Fibroblast of skin of scalp (primary cell): Measurements from ENCODE around the gene TLCD1.

Experiments used
- DNase-seq: peaks from one replicate; pipeline ENCODE4 v3.0.0-alpha.2; 2013

The TLCD1 gene

DNA sequence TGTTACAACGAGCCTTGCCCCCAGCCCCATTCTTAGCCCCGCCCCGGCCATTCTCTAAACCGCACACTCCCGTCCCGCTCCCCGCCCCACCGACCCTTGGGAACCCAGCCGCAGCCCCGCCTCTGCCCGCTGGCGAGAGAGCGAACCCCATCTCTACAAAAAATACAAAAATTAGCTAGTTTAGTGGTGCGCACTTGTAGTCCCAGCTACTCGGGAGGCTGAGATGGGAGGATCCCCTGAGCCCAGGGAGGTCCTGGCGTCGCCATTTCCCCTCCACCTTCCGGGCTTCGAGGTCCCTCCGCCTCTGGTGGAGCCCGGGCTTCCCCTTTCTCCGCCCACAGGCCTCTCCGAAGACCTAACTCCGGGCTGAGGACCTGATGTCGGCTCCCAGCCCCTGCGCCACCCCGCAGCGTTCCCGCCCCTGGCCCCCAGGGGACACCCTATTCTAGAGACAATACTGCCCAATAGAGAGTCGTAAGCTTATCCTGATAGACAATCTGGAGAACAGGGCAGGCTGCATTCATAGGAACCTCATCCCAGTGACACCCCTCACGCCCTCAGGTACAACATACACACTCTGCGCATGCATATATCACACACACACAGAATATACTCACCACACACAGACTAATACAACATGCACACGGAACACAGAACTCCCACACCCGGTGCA lies 13.9 kb downstream of the TLCD1 start:
- DNase-seq, result peak; percentile 33

DNA sequence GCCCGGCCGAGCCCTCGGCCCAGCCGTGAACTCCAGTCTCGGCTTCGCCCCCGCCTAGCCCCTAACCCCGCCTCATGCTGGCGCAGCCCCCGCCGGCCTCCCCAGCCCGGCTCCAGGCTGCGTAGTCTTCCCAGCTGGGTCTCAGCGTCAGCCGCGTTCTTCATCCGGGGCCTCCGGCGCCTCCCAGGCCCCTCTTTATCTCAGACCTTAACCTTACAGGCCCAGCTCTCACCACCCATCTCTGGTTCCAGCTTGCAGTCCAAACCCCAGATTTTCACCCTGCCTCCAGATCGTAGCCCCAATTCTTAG lies 14.4 kb downstream of the TLCD1 start, which contains the start of gene PROCA1:
TSS of gene PROCA1 (minus strand) at position 166 of the 309 bp plus-strand sequence. CDS start 228 bp downstream, outside the sequence.
- DNase-seq, result no peak

DNA sequence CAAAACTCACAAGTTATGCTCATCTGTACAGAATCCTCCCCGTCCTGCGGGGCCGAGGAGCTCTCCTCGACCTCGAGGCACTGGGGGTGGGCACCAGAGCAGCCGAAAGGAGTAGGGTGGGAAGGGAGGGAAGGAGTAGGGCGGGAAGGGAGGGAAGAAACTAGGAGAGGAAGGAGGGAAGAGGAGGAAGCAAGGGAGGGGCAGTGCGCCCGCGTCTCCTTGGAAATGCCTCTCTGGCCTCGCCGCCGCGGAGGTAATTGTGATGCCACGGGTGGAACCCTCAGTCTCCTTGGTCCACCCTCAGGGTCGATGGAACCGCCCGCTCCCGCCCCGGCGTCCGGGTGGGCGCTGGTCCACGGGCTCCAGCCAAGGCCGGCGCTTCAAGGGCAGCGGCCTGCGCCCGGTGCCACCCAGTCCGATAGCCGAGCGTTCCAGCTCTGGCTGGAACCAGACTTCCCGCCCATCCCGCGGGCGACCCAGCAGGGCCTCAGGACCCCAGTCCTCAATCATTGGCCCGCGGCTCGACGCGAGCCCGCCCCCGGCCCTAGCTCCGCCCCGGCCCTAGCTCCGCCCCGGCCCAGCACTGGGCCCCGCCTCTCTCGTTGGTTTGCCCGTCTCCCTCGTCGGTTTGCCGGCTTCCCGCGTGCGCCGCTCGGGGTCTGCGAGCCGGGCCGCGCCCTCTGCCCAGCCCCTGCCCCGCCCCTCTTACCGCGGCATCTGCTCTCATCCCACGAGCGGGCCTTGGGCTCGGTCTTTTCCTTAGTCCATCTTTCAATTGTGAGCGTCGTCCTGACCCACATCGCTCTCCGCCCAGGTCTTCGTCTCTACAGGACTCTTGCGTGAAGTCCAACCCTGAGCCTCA lies 14.9 kb downstream of the TLCD1 start:
- DNase-seq, result peak; percentile 93

DNA sequence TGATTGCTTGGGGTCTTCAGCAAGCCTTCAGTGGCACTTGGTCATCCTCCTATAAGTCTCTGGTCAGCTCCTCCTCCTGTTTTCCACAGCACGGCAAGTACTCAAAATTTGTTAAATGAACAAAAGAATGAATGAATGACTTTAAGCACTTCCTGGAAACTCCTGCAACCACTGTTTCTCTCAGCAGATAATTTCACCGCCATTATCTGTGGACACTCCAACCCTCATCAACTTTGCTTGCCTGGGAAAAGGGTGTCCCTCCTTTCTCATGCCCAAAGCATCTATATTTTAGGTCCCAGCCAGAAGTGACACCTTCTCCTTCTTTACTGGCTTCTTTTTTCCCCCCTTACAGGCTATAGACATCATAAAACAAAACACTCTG lies 18.7 kb downstream of the TLCD1 start:
- no peak for DNase-seq

DNA sequence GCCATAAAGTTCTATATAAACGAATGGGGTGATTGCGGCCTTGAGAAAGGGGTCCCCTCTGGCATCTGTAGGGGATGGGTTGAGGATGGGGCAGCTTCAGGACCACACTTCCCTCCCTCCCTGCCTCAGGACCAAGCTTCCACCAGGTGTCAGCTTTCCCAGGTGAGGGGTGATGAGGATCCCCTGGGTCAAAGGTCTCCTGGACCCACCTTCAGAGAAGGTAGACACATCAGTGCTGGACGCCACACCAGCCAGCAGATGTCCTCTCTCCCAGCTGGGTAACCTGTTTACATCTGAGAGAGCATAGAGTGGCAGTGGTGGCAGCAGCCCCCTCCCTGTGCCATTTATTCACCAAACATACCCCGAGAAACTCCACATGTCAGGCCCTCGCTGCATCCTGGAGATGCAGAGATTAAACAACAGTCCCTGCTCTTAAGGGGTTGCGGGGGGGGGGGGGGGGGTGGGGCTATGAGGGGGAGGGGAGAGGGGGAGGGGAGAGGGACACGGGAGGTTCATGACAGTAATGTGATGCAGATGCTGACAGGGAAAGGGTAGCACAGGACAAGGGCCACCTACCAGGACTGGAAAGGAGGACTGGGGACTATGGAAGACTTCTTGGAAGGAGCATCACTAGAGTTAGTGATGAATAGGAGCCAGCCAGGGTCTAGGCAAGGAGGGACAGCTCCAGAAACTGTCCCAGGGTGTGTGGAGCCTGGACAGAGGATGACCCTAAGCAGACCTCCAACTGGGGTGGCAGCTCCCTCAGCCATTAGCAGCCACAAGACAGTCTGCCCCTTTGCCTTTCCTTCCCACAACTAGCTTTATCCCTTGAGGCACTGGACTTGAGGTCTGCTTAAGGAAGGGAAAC lies 19.3 kb downstream of the TLCD1 start:
- DNase-seq, result no peak

DNA sequence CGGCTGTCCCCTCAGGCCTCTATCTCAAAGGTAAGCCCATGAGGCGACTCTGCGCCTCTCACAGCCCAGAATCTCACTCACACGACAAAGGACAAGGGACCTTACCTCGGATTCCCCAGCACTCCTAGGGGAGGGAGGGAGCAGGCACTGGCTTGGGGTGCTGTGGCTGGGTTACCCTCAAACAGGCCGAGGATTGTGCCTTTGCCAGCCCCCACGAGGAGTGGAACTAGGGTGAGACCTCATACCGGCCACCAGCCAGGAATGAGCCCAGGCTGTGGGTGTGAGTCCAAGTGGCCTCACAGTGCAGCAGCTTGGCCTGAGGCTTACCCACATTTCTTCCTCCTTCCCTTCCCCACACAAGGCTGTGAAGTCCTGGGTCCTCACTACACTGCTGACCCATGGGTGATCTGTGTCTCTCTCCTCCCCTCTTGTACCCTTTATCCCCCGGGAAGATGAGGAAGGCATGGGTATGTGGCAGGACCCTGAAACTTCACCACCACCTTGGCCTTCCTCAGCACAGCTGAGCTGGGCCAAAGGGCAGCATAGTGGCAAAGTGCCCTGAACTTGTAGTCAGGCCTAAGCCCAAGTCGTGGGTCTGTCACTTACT lies 20.2 kb downstream of the TLCD1 start:
- no peak for DNase-seq

DNA sequence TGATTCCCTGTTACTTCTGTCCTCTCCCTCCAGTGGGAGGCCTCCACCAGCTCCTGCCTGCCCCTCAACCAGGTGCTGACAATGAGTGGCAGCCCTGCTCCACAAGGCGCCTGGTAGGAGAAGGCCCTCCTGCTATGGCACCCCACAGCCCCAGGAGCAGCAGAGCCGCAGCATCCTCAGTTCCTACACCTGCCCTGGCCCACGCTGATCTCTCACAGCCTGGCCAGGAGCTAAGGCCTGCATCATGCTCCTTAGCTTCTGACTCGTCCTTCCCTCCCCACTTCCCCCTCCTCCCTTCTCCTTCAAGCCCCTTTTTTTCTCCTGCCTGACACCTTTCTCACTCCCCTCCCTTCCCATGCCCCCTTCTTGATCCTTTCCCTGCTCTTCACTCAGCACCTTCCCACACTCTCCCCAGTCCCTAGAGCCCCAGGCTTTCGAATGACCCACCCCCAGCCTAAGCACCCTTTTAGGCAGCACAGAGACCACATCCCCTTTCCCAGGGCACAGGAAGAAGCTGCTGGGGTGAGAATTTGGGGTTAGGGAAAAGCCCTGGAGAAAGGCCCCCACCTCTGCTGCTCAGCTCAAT lies 20.9 kb downstream of the TLCD1 start:
- no peak for DNase-seq

DNA sequence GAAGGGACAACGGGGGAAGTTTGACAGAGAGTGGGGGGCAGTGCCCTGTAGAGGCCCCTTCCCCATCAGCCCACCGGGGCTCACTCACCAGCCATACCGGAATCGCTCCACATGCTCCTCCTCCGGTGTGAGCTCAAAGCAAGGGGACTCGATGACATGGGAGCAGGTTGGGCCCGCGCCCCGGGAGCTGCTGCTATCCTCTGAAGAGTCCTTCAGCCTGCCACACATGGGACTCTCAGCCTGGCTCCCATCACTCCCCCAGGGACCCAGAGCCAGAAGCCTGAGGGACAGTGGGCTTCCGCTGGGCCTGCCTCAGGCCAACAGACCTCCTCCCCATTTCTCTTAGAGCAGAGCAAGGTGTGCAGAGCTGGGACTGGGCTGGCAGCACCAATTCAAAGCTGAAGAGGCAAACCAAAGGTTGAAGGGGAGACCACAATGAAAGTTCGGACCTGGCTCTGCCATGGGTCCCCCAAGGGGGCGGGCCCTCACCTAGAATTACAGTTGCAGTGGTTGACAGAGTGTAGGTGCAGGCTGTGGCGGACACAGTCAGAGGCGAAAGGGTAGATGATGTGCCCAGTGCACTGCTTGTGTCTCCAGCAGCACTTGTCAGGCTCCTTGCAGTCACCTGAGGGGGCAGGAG lies 21.7 kb downstream of the TLCD1 start:
- no peak for DNase-seq

DNA sequence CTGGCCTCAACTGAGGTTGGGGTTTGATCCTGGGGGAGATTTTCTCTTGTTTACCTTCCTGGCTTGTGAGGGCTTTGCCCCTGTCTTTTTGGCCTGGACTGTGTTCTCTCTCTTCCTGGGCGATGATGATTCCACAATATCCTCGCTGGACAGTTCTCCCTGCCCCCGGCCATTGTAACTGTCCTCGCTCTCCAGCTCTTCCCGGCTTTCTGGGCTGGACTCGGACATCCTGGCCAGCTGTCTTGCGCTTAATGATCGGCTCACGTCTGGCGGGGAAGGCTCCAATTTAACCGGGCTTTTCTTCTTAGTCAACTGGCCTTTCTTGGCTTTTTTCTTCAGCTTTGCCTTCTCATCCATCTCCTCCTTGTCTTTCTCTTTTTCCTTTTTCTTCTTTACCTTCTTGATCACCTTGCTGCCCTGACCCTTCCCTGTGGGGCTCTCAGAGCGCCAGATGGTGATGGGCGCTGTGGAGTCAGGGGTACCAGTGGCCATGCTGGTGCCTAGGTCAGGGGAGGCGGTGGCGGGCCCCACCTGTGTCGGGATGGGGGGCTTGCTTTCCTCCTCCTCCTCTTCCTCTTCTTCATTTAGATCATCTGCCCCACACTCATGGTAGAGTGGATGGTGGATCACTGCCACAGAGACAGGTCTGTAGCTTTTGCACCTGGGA lies 22.3 kb downstream of the TLCD1 start:
- no peak for DNase-seq

DNA sequence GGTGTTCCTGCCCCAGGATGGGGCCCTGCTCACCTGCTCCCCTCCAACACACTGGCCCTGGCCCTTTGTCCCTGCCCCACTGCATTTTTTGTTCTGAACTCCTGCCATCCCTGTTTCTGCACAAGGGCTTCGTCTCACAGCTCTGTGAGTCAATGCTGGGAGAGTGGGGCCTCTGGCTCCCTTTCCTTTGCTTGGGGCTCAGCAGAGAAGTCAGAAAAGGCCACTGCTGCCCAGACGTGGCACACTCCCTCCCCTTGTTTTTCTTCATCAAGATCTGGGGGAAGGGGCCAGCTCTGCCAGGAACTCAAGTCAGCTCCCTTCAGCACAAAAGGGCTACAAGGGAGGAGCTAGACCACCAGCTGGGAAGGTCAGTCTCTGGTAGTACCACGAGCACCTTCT lies 23.3 kb downstream of the TLCD1 start:
- DNase-seq, result no peak

DNA sequence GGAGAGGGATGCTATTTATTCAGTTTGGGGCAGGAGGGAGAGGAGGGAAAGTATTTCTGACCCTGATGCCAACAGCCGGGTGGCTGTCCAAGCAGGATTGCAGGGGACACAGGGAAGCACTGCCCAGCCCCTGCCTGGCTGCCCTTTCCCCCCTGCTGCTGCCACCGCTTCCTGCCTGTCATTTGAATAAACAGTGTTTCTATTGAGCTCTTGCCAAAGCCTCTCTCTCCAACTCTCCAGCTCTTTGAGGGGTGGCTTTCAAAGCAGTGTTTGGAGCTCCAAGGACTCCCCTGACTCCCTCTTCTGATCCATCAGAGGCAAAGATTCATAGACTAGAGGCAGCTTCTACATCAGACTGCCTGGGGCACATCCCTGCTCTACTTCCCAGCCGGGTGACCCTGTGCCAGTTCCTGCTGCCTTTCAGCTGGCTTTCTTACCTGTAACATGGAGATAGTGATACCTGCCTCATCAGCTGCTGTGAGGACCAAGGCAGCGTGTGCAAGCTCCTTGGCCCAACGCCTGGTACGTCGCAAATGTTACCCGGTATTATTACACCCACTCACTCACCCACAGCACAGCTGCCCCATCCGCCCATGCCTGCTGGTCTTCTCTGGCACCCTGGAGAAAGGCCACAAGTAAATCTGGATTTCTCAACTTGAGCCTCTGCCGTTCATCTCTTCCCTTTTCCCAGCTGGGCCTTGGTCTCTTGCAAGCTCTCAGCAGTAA lies 23.8 kb downstream of the TLCD1 start:
- no peak for DNase-seq

DNA sequence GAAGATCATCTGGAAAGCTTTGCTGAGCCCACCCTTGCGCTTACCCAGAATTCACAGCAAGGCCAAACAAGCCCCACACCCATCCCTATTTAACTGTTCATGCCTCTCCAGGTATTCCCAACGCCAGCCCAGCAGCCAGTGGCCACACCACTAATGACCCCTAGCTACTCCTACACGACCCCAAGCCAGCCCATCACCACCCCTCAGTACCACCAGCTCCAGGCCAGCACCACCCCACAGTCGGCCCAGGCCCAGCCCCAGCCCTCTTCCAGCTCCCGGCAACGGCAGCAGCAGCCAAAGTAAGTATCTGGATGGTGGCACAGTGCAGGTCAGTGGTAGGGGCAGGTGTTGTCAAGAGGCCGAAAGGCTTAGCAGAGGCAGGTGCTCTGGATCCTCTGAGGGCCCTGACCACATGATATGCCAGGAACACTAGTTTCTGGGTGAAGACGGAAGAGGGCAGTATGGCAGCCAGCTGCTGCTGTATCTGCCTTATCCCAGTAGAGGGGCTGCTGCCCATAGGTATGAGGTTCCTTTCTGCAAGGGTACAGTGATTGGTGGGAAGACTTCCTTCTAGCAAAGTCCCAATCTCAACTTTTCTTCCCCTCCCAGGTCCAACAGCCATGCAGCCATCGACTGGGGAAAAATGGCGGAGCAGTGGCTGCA lies 25.1 kb downstream of the TLCD1 start:
- no peak for DNase-seq

DNA sequence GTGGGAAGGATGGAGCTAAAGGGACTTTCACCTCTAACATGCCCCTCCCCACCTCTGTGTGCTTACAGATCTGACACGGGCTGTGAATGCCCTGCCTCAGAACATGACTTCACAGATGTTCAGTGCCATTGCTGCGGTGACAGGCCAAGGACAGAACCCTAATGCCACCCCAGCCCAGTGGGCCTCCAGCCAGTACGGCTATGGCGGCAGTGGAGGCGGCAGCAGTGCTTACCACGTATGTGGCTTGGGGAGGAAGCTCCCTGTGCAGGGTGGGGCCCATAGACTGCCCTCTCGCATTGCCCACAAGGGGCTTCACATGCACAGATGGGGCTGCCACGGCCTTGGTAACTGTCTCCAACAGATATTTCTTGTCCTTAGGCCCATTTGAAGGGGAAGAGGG lies 25.8 kb downstream of the TLCD1 start:
- no peak for DNase-seq

DNA sequence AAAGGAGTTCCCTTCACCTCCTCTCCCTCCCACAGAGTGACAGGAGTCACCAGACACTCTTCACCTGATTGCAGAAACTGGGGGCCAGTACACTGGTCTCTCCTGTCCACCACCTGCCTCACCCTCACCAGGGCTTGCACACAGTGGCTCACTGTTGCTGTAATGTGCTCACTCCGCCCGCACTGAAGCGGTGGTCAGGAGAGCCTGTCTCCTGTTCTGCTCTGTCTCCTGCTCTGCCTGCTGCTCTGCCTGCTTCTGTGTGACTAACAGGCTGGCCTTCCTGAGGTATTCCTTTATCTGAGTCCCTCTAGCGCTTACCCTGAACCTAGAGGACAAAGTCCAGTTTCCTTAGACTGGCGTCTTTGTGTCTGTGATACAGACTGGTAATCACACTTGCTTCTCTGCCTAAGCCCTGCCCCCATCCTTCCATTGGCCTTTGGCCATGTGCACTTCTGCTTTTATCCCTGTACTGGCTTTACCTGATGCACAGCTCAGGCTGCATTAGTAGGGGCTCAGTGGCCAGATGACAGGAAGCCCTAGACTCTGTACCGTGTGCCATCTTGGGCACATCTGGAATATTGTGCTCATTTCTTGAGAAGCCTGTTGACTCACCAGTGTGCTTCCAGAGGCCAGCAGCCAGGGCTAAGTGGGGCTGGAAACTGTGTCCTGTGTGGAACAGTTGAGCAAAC lies 27.6 kb downstream of the TLCD1 start:
- DNase-seq, result no peak

DNA sequence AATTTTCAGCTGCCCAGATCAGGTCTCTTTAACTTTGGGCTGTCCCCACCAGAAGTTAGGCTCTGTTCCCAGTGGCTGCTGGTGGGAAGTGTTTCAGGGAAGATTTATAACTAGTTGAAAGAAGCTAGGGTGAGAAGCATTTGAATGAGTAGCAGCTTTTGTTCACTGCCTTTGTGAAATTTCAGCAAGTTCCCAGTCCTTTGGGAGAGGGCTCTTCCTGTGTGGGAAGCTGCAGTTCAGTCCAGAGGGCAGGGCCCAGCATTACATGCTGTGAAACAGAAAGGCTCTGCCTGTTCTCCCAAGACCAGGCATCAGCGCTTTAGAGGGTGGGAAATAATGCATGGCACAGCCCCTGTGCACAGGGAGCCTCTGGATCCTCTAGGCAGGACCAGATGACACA lies 32.2 kb downstream of the TLCD1 start:
- DNase-seq, result no peak

DNA sequence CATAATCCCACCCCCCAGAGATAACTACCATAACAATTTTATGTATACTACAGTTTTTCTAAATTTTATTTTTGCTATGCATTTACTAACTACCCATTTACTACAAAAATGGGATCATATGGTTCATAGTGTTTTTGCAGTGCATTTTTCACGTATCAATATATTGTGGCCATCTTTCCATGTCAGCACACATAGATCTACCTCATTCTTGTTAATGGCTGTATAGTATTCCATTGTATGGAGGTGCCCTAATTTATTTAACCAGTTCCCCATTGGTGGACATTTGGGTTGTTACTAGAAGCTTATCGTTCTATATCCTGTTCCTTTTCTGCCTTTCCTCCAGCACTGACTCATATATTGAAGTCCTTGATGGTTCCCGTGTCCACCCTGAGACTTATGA lies 37.0 kb downstream of the TLCD1 start:
- no peak for DNase-seq

DNA sequence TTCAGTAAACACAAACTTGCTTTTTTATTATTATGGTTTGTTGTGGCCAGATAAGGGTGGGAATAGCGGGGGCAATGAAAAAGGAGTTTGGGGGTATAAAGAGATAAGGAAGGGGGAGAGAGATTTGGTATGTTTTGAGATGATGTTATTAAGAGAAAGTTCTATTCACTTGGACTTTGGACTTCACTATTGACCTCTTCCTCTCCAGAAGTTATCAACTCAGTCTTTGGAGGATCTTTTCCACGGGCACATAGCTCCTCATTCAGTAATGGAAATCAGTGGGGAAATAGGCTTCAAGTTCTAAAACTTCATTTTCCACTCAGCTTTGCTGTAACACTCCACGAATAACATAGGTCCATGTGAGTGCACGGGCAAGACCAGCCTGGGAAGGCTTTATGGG lies 37.6 kb downstream of the TLCD1 start:
- no peak for DNase-seq

DNA sequence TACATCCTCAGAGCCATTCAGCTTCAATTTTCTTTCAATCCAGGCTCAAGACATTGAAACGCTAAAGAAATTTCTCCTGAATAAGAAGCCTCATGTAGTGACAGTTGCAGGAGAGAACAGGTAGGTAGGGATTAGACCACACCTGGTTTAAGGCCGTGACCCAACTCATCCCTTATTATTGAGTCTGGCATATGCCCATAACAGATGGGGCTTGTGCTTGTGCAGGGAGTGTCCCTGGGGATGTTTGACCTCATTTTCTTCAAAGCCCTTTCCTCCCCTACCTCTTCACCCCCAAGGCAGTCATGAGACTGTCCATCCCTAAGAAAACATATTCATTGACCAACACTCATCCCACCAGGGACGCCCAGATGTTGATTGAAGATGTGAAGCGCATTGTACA lies 39.7 kb downstream of the TLCD1 start:
- no peak for DNase-seq

DNA sequence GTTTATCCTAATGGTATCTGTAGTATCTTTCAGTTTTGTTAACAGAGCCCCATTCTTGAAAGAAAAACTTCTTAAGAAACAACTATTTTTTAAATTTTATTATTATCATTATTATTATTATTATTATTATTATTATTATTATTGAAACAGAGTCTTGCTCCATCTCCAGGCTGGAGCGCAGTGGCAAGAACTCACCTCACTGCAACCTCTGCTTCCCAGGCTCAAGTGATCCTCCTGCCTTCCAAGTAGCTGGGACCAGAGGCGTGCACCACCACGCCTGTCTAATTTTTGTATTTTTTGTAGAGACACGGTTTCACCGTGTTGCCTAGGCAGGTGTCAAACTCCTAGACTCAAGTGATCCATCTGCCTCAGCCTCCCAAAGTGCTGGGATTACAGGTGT lies 40.7 kb downstream of the TLCD1 start:
- DNase-seq, result no peak

DNA sequence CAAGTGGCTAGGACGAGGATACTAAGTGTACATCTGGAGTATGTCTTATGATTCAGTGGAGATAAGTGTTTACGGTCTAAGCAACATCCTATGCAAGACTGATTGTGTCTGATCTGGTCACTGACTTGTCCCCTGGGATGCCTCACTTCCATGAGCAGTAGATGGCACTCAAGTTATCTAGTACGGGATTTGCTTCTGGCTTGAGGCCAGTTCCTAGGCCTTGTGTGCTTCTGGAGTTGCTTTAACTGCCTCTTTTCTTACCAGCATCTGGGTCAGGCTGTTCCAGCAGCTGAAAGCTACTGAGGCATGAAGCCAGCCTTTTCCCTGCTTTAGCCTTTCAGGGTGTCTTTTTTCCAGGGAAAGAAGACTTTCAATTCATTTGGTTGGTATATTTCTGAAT lies 41.1 kb downstream of the TLCD1 start:
- peak; percentile 46 for DNase-seq
